ENCODE results near the gene ATP2B2.

ATP2B2 gene

DNA sequence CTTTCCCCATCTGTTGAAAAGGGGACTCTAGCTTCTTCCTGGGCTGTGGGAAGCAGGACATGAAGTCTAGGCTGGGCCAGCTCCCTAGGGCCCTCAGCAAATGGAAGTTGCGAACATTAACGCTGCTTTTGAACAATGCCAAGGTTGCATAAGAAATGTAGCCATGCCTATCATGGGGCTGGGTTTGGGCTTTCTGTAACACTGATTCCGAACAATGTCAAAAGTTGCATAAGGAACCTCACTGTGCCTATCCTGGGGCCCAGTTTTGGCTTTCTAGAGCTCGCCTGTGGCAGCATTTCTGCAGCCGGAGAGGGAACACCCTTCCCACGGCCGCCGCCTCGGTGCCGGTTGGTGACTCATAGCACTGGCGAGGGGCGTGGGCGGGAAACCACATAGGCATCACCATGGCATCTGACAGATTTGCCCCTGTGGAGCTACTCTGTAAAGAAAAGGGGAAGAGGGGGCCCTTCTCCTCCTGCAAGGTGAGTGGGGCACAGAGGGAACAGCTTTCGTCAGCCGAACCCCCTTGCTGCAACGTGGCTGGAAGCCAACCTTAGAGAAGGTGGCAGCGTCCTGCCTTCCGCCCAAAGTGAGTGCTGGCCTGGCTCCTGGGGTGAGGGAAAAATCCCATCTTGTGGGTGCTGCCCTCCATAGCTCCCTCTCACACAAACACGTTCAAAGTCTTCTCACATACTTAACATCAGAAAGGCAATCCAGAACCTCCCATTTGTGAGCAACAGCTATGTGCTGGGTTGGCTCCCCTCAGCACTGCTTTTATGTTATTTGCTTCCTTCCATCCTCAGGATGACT, 46.6 kb upstream of the ATP2B2 start:
- Histone ChIP-seq H3K9me3 (no peaks in the 10 kb centered on the region; the same call in 1 of the 2 replicates), H3K4me3 (ENCODE audit: low read depth, low read length) (no peak overlapping the region)

DNA sequence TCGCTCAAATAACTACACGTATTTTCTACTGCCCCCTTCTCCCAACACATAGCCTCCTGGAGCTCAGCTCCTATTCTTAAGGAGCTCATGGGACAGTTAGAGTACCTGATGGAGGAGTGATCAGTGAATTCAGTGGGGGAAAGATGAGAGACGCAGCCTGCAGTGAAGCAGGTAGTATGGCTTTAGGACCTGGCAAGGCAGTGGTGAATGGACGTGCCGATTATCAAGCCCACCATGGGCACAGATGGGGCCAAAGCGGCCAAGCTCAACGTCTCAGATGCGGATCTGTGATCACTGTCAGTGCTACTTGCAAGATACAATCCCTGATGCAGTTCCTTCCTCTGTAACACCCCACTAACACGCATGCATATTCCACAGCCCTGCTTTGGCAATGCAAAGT, 45.8 kb upstream of the ATP2B2 start:
- Histone ChIP-seq H3K36me3 (no peaks in the 10 kb centered on the region), H3K9me3 (no peaks in the 10 kb centered on the region; the same call in 1 of the 2 replicates), H3K4me1 (no peaks in the 10 kb centered on the region), H3K4me3 (ENCODE audit: low read depth, low read length) (no peak overlapping the region), H3K27me3 (no peaks in the 10 kb centered on the region)
- TF ChIP-seq, protein P1, sequence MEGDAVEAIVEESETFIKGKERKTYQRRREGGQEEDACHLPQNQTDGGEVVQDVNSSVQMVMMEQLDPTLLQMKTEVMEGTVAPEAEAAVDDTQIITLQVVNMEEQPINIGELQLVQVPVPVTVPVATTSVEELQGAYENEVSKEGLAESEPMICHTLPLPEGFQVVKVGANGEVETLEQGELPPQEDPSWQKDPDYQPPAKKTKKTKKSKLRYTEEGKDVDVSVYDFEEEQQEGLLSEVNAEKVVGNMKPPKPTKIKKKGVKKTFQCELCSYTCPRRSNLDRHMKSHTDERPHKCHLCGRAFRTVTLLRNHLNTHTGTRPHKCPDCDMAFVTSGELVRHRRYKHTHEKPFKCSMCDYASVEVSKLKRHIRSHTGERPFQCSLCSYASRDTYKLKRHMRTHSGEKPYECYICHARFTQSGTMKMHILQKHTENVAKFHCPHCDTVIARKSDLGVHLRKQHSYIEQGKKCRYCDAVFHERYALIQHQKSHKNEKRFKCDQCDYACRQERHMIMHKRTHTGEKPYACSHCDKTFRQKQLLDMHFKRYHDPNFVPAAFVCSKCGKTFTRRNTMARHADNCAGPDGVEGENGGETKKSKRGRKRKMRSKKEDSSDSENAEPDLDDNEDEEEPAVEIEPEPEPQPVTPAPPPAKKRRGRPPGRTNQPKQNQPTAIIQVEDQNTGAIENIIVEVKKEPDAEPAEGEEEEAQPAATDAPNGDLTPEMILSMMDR (IDR thresholded peaks at IDR 0.05; ENCODE audit: low read depth, low read length) = no peak
- no peak for DNase-seq

More for the DNA sequence above, 46.6 kb upstream of the ATP2B2 start:
- no peak for DNase-seq
- Histone ChIP-seq H3K36me3 (no peaks in the 10 kb centered on the region), H3K4me1 (no peaks in the 10 kb centered on the region), H3K27me3 (no peaks in the 10 kb centered on the region)
- TF ChIP-seq, protein P1 (IDR thresholded peaks at IDR 0.05; ENCODE audit: low read depth, low read length) = no peak

DNA sequence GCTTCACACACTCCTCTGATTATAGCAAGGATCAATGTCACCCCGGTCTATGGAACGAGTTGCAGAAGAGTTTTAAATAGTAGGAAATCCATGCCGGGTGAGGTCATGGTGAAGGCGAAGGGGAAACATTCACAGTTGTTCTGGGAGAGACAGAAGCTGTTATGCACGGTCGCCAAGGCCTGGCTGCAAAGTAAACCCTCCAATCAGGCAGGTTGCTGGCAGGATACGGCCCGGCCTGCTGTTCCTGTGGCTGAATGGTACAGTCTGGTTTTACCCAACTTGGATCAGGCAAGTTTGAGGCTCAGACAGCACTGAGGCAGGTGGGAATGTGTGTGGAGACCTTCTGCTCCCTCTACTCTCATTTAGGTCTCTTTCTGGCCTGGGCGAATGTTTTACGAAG, 45.3 kb upstream of the ATP2B2 start:
- Histone ChIP-seq H3K9me3 (no peaks in the 10 kb centered on the region; the same call in 1 of the 2 replicates), H3K4me3 (ENCODE audit: low read depth, low read length) (no peak overlapping the region), H3K4me1 (no peaks in the 10 kb centered on the region), H3K36me3 (no peaks in the 10 kb centered on the region), H3K27me3 (no peaks in the 10 kb centered on the region)
- TF ChIP-seq, protein P1 (IDR thresholded peaks at IDR 0.05; ENCODE audit: low read depth, low read length) = no peak
- DNase-seq = no peak

DNA sequence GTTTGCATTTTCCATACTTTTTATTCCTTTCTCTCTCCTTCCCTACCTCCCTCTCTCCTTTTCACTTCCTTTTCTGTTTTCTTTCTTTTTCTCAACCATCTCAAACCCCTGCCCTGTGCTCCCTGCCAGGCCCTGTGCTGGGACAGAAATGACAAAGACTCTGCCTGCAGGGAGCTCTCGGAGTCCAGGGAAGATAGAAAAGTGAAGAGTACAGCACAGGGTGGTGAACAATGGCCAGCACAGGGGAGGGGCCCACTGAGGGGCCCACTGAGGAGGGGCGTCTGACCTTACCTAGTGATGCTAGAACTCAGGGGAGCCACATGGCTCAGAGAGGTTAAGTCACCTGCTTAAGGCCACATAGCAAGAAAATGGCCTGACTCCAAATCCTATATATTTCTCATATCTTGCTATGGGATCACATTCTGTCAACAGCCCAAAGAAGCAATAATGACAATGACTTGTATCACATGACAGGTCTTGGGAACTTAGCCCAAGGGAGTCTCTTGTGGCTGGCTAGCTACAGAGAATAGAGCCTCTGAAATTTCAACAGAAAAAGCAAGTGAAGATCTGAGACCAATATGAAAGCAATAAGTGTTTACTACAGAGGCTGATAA, 44.3 kb upstream of the ATP2B2 start:
- Histone ChIP-seq H3K4me1 (no peaks in the 10 kb centered on the region), H3K9me3 (no peaks in the 10 kb centered on the region; the same call in 1 of the 2 replicates), H3K4me3 (ENCODE audit: low read depth, low read length) (no peak overlapping the region), H3K36me3 (no peaks in the 10 kb centered on the region), H3K27me3 (no peaks in the 10 kb centered on the region)
- TF ChIP-seq, protein P1 (IDR thresholded peaks at IDR 0.05; ENCODE audit: low read depth, low read length) = no peak
- no peak for DNase-seq

DNA sequence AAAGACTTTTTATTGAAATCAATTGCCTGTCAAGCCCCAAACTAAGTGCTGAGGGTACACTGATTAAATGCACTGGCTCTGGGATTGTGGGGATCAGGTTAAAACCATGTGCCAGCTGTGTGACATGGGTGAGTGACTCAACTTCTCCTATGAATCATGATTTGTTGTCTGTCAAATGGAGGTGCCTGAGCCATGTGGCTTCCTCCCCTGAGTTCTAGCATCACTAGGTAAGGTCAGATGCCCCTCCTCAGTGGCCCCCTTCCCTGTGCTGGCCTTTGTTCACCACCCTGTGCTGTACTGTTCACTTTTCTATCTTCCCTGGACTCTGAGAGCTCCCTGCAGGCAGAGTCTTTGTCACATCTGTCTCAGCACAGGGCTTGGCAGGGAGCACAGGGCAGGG, 43.6 kb upstream of the ATP2B2 start:
- no peak for DNase-seq
- H3K4me3 ChIP-seq (ENCODE audit: low read depth, low read length) = no peak overlapping the region
- no peaks in the 10 kb centered on the region for H3K9me3 ChIP-seq
- no peaks in the 10 kb centered on the region for H3K36me3 ChIP-seq
- H3K4me1 ChIP-seq = no peaks in the 10 kb centered on the region
- H3K27me3 ChIP-seq = no peaks in the 10 kb centered on the region
- TF ChIP-seq, protein P1 (IDR thresholded peaks at IDR 0.05; ENCODE audit: low read depth, low read length) = no peak

All from BE2C (cell line).